Measurements from ENCODE around the gene F8.
"Not testable (repeated sequence)": the region's sequence is repeated elsewhere in the genome, so short reads cannot be mapped to it uniquely, and the experiment has no call there.

The F8 gene

DNA sequence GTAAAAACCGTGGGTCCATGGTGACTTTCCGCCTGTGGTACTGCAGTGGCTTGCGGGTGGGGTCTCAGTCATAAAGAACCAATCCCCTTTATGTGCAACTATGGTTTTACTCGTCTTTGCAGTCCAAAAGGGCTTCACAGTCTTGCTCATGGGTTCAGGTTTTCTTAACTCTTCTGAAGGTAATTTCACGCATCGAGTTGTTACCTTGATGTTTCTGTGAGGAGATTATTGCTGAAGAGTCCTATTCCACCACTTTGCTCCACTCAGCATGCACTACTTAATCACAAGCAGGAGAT lies 41.5 kb downstream of the F8 start:
- no peak for DNase-seq

DNA sequence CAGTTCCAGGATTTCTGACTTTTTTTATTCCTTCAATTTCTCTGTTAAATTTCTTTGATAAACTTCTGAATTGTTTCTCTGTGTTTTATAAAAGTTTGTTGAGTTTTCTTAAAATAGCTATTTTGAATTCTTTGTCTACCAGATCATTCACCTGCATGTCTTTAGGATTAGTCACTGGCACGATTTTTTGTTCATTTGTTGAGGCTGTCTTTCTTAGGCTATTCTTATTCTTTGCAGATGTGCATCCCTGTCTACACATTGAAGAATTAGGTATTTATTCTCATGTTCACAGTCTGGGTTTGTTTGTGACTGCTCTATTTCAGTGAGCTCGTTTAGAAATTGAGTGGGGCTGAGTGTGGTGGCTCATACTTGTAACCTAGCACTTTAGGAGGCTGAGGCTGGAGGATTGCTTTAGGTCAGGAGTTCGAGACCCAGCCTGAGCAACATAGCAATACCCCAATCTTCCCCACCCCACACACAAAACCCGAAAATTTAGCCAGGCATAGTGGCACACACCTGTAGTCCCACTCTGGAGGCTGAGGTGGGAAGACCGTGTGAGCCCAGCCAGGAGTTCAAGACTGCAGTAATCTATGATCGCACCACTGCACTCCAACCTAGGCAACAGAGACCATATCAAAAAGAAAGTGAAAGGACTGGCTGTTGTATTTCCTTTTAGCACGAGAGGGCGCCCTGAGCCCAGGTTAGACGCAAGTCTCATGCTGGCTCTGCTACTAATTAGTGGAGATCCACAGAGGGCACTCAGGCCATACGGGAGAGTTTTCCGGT lies 42.0 kb downstream of the F8 start:
- peak; percentile 27 to 80 (median 54) for DNase-seq

GRCh38 chrX:154979629-154980028 lies 42.9 kb downstream of the F8 start:
- DNase-seq, result no peak

GRCh38 chrX:154968353-154968752 lies 54.2 kb downstream of the F8 start:
- DNase-seq, result no peak

GRCh38 chrX:154967603-154968002 lies 54.9 kb downstream of the F8 start:
- DNase-seq, result no peak

DNA sequence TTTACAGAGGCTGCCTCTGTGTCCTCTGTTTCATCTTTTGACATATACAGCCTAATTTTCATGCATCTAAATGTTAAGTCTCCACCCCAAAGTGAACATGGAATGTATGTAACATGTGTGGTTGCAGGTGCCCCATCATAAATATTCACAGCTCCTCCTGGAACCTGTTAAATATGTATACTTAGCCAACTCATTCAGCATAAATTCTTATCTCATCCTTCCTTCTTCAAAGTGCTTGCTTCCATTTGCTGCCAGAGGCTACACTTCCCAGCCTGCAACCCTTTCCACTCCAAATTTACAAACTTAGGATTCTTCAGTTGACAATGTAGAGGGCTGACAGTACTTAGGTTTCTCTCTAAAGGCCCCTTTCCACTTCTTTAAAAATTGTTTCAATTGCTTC lies 60.6 kb downstream of the F8 start:
- no peak for DNase-seq

DNA sequence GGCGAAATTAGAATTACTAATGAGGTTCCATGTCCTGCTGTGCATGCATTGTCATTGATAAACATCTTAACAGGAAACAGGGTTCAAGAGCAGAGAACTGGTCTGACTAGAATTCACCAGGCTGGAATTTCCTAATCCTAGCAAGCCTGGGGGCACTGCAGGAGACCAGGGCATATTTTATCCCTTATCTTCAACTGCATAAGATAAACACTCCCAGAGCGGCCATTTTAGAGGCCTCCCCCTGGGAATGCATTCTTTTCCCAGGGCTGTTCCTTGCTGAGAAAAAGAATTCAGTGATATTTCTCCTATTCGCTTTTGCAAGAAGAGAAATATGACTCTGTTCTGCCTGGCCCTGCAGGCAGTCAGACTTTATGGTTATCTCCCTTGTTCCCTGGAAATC lies 66.7 kb downstream of the F8 start:
- DNase-seq, result not testable (repeated sequence)

- not testable (repeated sequence) for DNase-seq
These were observed 83.3 kb downstream of the F8 start for GRCh38 chrX:154939265-154939664.

DNA sequence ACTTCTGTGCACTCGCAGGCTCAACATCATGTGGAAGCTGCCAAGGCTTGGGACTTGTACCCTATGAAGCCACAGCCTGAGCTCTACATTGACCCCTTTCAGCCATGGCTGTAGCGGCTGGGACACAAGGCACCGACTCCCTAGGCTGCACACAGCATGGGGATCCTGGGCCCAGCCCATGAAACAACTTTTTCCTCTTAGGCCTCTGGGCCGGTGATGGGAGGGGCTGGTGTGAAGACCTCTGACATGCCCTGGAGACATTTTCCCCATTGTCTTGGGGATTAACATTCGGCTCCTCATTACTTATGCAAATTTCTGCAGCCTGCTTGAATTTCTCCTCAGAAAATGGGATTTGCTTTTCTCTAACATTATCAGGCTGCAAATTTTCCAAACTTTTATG lies 97.8 kb downstream of the F8 start:
- not testable (repeated sequence) for DNase-seq

GRCh38 chrX:154918060-154918483 lies 104.5 kb downstream of the F8 start:
- DNase-seq, result peak in 2 of 5 donors; percentile 3 to 35

GRCh38 chrX:154914052-154914451 lies 108.5 kb downstream of the F8 start:
- DNase-seq, result peak in 1 of 5 donors; percentile 0

- not testable (repeated sequence) for DNase-seq
These were observed 112.0 kb downstream of the F8 start for GRCh38 chrX:154910528-154910927.

- not testable (repeated sequence) for DNase-seq
These were observed 112.5 kb downstream of the F8 start for GRCh38 chrX:154910048-154910447.

DNA sequence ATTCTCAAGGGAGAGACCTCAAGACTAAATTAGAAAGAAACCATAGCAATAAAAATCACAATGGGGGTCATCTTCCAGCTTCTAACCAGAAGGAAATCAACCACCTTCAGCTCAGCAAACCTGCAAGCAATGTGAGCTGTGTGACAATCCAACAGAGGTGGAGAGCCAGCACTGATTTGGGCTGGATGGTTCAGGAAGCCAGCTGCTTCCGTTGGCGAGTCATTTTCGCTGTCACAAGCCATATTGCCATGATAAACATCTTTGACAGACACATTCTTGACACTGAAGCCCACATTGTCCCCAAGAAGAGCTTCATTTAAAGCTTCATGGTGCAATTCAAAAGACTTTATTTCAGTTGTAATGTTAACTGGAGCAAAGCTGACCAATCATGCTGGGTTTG lies 113.7 kb downstream of the F8 start:
- DNase-seq, result no peak

DNA sequence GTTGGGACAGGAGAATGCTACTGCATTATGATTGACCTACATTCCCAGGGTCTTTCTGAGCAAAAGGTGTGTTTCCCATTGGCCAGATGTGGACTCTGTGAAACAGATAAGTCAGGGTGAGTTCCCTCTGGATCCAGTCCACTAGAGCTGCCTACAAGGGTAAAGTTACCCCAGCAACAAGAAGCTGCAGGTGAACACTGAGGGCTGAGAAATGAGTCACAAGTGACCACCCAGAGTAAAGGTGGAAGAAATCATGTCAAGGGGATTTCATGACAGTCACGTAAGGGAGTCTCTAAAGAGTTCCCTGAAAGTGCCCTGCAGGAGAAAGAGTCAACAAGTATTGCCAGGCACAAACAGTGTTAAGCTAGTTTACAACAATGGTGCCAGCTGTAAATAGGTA lies 120.1 kb downstream of the F8 start:
- no peak for DNase-seq

GRCh38 chrX:154900323-154900722 lies 122.2 kb downstream of the F8 start:
- no peak for DNase-seq

DNA sequence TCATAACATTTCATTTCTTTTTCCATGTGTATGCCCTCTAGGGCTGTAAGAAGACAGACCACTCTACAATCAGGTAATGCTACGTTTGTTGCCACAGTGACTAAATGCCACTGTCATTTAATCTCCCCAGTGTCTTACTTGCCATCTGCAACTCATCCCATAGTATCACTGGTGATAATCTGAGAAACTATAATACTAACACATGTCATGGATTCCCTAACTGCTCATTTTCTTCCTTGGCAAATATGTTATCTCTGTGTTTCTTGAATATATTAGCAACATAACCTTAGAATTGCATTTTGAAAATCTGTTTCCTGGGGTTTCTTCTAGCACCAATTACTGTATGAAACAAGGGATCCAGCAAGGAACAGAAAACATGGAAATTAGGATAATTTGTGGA lies 130.2 kb downstream of the F8 start:
- DNase-seq, result no peak

DNA sequence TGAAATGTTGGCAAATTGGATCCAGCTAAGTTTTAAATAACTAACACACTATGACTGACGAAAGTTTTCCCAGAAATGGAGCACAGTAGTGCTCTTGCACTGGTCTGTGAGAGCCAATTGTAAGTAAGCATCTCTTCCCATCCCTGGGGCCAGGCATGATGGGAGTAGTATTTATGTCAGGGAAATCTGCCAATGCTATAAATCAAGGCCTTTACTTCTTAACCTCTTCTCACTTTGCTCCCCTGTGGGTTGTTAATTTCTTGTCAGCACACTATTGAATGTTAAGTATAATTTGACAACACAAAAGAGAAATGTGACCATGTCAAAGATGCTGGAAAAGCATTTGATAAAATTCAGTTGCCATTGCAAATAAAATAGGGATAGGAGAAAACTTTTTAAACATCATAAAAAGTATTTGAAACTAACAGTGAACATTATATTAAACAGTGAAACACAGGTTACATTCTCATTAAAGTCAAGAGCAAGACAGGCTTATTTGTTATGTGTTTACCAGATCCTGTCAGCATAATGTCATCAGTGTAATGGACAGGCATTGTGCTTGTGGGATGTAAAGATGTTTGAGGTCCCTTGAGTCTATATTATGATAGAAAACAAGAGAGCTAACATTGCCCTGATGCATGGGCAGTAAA lies 131.4 kb downstream of the F8 start:
- no peak for DNase-seq

DNA sequence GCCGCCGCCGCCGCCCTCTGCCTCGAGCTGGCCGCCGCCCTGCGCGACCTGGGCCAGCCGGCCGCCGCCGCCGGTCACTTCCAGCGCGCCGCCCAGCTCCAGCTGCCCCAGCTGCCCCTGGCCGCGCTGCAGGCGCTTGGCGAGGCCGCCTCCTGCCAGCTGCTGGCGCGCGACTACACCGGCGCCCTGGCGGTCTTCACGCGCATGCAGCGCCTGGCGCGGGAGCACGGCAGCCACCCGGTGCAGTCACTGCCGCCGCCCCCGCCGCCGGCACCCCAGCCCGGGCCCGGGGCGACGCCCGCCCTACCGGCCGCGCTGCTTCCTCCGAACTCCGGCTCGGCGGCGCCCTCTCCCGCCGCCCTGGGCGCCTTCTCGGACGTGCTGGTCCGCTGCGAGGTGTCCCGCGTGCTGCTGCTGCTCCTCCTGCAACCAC lies 135.7 kb downstream of the F8 start:
- not testable (repeated sequence) for DNase-seq

DNA sequence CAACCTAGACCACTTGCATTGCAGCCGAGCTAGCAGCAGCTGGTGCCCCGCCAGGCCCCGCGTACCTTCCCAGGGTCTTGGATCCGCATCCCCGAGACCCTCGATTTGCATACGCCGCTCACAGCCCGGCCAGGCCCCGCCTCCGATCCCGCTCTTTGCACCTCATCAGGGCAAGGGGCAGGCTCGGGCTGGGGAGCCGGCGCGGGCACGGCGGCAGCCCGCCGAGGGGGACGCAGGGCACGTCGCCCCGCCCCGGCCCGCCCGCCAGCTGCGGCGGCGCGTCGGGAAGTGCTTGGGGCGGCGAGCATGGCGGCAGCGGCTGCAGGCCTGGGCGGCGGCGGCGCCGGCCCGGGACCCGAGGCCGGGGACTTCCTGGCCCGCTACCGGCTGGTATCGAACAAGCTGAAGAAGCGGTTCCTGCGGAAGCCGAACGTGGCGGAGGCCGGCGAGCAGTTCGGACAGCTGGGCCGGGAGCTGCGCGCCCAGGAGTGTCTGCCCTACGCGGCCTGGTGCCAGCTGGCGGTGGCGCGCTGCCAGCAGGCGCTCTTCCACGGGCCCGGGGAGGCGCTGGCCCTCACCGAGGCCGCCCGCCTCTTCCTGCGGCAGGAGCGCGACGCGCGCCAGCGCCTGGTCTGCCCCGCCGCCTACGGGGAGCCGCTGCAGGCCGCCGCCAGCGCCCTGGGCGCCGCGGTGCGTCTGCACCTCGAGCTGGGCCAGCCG lies 136.3 kb downstream of the F8 start, which contains the start of gene F8A1:
TSS of gene F8A1 (plus strand) at position 287 of the 720 bp plus-strand sequence. CDS start at position 307, 20 bp downstream.
- DNase-seq, result peak in 2 of 5 donors; percentile 3 to 29

DNA sequence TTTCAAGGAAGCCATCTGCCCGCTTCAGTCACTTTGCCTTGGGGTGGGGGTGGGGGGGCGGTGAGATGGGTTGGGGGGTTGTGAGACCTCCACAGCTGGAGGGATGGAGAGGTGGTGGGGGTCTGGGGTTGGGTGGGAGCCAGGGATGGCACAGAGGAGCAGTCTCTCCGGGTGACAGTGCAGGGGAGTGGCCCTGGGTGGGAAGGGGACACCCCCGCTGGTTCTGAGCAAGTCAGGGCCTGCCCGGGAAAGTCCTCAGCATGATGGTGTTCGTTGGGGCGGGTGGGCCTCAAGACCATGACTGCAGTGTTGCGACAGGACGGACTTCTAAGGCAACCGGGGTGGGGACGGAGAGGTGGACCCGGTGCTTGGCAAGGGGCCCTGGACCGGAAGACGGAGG lies 137.0 kb downstream of the F8 start:
- DNase-seq, result not testable (repeated sequence)

- DNase-seq, result not testable (repeated sequence)
These were observed 137.5 kb downstream of the F8 start for GRCh38 chrX:154885057-154885456.

DNA sequence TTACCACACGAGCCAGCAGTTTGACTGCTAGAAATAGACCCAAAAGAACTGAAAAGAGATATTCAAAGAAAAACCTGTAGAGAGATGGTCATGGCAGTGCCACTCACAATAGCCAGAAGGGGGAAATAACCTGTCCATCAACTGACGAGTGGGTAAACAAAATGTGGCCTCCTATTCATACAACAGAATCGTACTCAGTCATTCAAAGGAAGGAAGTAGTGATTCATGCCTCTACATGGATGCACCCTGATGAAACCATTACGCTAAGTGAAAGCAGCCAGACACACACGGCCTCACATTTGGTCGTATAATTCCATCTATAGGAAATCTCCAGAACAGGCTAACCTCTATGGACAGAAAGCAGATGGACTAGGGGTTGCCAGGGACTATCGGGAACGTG lies 138.5 kb downstream of the F8 start:
- DNase-seq, result not testable (repeated sequence)

- DNase-seq, result no peak
These were observed 149.2 kb downstream of the F8 start for GRCh38 chrX:154873329-154873728.

All from T-helper 1 cell (primary cell).